Dermis microvascular lymphatic vessel endothelial cell (primary cell): ENCODE results near the gene RFNG. TPM values are rescaled to one million over a fixed set of nuclear protein-coding genes. Genes with fewer than 3 reads are reported as not detected.
A peak's percentile ranks its signal among the peaks of the same experiment; 100 is the strongest.
"Not testable (repeated sequence)": the region's sequence is repeated elsewhere in the genome, so short reads cannot be mapped to it uniquely, and the experiment has no call there.

Experiments used
- DNase-seq, 2 donors: peaks; one replicate each; pipeline versions ENCODE4 v3.0.0 to v3.0.0-alpha.2; 2010; ENCODE audit warnings: low read depth in 2 of 2
- total RNA-seq: library from RNA; depleted of rRNA; stranded (reverse); fragments of >200 nt; gene quantifications from 2 replicates; pipeline ENCODE4 v1.2.1, GENCODE V29; 2014

The RFNG gene
- total RNA-seq, 1 donor from 2014 or later = 16.4 TPM

GRCh38 chr17:82045936-82046484 is 5.6 kb downstream of the RFNG start:
- no peak for DNase-seq

GRCh38 chr17:82043507-82043906 is 8.1 kb downstream of the RFNG start:
- DNase-seq = no peak

- no peak for DNase-seq
These were observed 9.0 kb downstream of the RFNG start for GRCh38 chr17:82042649-82043048.

DNA sequence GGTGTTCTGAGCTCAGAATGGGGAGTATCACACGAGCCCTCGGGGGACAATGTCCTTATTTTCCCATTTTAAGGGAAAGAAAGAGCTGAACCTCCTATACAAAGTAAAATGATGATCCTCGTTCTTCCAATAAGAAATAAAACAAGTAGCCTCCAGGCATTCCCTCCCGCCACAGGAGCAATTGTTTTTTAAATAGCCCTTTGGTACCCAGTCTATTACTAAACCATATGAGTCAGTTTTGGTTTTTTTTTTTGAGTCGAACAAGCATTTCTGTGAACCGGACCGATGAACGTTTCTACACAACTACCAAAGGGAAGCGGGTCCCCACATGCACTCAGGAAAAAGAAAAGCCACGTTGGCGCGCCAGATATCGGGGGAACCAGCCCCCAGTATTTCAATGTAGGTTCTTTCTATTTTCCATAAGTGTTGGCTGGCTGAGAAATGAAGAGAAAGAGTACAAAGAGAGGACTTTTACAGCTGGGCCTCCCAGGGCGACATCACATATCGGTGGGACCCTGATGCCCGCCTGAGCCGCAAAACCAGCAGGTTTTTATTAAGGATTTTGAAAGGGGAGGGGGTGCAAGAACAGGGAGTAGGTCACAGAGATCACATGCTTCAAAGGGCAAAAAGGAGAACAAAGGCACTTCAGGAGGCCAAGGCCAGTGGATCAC is 10.3 kb downstream of the RFNG start:
- no peak for DNase-seq

DNA sequence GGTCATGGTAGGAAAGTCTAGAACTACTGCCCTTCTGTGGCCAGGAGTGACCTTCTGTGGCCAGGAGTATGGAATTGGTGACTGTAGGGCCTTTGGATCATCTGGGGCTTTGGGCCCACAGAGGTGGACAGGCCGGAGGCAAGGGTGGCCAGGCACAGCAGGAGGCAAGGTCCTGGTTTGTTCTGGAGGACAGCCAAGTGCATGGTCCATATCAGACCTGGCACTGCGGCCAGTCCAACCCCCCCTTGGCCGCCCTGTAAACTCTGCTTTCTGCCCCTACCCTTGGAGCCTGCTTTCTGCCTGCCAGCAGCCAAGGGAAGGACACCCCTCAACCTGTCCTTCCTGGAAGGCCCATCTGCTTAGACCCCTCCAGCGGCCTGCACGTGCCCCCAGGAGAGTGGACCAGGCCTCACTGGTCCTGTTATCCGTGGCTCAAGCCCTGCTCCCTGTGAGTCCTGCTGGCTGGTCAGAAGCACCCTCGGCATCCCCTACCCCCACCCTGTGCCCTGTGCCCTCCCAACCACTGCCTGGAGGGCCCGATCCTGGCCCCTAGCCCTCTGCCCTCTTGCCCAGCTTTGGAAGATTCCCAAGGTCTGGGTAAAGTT is 11.8 kb downstream of the RFNG start:
- DNase-seq = no peak

DNA sequence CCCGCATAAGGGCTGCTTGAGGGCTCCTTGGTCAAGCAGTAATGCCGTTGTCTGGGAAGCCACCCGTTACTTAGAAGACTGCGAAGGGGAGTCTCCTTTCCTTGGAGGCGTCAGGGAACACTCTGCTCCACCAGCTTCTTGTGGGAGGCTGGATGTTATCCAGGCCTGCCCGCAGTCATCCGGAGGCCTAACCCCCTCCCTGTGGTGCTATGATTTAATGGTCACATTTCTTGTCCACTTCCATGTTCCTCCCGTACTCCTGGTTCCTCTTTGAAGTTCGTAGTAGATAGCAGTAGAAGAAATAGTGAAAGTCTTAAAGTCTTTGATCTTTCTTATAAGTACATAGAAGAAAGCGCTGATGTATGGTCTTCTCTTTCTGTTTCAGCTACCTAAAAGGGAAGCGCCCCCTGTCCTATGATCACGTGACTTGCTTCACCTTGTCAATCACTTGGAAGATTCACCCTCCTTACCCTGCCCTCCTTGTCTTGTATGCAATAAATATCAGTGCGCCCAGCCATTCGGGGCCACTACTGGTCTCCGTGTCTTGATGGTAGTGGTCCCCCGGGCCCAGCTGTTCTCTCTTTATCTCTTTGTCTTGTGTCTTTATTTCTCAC is 12.7 kb downstream of the RFNG start:
- DNase-seq = not testable (repeated sequence)

DNA sequence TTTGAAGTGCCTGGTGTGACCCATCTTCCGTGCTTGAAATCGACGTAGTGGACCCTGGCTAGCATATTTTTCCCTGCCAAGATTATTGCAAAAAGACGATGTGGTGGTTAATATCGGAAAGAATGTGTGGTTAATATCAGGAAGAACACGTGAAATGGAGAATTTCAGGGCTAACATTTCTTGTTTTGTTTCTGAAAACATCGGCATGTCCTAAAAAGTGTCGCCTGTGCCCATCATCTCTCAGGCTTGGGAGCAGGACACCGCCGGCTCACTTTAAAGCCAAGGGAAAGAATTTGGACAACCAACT is 13.8 kb downstream of the RFNG start:
- no peak for DNase-seq

- peak; percentile 81 to 98 for DNase-seq
These were observed 14.3 kb downstream of the RFNG start, which contains the start of gene DCXR for GRCh38 chr17:82037092-82037888. Gene DCXR (minus strand): TSS chr17:82037697. CDS start chr17:82037682, 15 bp downstream.

DNA sequence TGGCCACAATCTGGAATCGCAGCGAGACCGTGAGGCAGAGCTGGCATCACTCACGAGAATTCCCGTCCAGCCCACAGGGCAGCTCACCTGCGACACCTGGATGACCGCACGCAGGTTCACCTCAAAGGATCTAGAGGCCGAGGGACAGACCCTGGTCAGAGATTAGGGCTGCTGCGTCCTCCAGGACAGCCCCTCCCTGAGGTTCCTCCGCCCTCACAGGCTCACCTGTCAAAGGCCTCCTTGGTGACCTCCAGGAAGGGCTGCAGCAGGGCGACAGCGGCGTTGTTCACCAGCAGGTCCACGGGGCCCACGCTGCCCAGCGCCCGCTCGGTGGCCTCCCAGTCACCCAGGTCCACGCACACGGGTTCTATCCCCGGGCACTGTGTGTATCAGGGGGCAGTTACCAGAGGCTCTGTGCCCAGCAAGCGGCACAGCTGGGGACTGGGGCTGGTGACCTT is 14.9 kb downstream of the RFNG start:
- no peak for DNase-seq

DNA sequence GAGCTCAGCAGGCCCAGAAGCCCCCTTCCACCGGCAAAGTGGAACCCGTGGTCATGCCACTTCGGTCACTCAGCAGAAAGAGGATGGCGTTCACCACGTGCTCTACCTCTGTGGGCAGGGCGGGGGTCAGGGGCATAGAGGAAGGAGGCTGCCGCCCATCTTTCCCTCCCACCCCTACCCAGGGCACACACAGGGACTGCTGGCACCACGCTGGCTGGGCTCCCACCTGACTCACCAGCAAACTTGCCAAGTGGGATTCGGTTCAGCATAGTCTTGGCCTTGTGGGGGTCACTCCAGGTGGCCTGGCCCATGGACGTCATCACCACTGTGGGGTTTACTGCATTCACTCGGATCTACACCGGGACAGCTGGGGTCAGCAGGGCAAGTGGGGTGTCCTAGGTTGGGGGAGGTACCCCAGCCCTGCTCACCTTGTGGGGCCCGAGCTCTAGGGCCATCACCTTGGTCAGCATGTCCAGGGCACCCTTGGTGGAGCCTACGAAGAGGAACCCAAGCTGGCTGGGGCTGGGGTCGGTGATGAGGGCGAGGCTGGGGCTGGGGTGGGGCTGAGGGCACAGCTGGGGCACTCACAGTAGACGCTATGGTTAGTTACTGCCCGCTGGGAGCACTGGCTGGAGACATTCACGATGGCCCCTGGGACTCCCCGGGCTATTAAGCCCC is 15.5 kb downstream of the RFNG start:
- no peak for DNase-seq

- DNase-seq = no peak
These were observed 16.1 kb downstream of the RFNG start for GRCh38 chr17:82035488-82035887.

- no peak for DNase-seq
These were observed 17.1 kb downstream of the RFNG start for GRCh38 chr17:82034371-82035011.

- no peak for DNase-seq
These were observed 18.1 kb downstream of the RFNG start for GRCh38 chr17:82033359-82034085.

DNA sequence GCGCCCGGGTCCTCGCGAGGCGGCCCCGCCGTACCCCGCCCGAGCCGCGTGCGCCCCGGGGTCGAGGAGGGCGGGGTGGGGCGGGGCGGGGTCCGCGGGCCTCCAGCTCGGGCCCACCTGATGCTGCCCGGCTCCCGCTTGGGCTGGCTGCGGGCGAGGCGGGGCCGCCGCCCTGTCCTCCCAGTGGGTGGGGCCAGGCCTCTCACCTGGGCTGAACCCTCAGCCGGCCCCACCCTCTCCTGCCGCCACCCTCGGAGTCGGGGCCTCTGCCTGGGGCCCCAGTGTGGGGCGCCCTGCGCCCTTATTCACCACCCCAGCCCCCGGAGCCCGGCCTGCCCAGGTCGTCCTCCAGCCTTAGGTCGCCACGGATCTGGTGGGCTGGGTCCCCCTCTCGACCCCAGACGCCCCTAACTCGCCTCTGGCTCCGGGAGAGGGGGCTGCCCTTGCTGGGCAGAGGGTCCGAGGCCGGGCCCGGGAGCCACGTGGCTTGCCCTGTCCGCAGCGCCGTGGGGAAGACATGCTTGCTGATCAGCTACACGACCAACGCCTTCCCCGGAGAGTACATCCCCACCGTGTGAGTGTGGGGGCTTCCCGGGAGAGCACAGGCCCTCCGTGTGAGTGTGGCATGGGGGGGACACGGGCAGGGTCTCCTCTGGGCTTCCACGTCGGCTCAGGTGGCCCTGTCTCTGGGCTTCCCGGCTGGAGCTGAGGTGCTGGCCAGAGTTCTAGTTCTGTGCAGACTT is 19.6 kb downstream of the RFNG start:
- no peak for DNase-seq

DNA sequence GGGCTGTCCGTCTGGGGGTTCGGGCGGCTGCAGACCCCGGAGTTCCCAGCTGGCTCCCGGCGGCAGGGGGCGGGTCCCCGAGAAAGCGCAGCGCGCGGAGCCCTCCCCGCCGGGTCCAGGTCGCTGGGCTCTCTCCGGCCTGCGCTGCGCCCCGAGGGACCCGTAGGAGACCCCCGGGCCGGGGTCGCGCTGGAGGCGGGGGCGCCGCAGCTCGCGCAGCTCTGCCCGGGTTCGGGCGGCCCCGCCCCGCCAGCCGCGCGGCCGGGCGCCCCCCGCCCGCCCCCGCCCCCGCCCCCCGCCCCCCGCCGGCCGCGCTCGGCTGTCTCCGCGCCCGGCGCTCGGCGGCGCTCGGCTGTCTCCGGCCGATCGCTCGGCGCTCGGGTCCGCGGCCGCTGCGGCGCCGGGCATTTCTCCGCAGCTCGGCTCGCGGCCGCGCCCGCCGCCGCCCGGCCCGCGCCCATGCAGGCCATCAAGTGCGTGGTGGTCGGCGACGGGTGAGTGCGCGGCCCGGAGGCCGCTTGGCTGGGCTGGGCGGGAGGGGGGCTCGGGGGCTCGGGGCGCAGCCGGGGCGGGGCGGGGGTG is 20.2 kb downstream of the RFNG start, which contains the start of gene RAC3:
TSS of gene RAC3 (plus strand) at position 376 of the 582 bp plus-strand sequence. CDS start at position 460, 84 bp downstream.
- DNase-seq = peak in 1 of 2 donors; percentile 56

GRCh38 chr17:82030470-82031302 is 20.9 kb downstream of the RFNG start:
- peak; percentile 66 to 87 for DNase-seq

- no peak for DNase-seq
These were observed 21.6 kb downstream of the RFNG start for GRCh38 chr17:82029990-82030469.

GRCh38 chr17:82029391-82029790 is 22.2 kb downstream of the RFNG start:
- no peak for DNase-seq
